ENCODE results near the gene WDR37.
"Not testable (repeated sequence)": the region's sequence is repeated elsewhere in the genome, so short reads cannot be mapped to it uniquely, and the experiment has no call there.

WDR37 gene

DNA sequence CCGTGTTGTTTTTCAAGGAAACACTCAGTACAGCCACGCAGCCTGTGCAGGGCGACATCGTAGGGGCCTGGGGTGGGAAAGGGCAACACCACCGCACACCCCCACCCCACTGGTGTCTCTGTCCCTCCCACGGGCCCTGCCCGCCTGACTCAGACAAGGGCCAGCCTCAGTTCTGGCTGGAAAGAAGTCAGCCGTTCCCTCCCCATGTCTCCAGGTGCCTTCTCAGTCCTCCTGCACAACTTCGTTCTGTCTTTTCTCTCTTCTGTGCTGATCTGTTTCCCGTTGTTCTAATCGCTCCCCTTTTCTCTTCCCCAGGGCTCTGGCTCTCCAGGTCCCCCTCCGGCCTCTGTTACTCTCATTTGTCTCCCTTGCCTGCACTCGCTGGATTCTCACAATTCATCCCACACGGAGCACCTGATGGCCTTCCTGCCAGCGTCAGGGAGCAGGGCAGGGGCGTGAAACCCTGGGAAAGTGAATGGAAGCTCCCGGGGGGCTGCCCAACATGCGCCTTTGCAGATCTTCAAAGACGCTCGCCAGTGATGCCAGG is 97.7 kb downstream of the WDR37 start:
- no peak for DNase-seq (ENCODE audit: low spot score)

DNA sequence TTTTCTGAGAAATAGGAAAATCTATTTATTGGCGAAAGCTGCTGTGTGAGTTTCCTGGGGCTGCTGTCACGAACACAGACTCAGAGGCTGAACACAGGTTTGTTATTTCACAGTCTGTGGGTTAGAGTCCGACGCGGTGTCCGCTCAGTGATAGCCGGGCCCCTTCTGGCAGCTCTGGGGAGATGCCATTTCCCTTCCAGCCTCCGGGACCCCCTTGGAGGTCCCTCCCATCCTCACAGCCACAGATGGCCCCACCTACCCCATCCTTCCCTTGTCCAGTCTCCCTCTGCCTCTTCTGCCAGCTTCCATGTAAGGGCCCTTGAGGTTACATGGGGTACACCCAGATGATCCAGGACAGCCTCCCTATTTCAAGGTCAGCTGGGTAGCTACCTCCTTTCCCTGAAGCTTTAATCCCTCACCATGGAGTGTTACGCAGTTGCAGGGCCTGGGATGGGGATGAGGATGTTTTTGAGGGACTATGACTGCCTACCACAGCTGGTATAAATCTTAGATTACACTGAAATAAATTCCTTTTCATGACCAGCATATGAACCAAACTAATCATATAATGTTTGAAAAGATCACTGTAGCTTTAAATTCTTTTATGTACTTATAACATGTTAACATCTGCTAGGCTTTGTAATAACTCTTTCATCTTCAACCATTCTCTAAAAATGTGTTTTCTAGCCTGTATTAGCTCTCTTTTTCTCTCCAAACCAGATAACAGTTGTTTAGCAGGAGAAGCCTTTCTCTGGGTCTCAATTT is 98.5 kb downstream of the WDR37 start:
- DNase-seq (ENCODE audit: low spot score): no peak

DNA sequence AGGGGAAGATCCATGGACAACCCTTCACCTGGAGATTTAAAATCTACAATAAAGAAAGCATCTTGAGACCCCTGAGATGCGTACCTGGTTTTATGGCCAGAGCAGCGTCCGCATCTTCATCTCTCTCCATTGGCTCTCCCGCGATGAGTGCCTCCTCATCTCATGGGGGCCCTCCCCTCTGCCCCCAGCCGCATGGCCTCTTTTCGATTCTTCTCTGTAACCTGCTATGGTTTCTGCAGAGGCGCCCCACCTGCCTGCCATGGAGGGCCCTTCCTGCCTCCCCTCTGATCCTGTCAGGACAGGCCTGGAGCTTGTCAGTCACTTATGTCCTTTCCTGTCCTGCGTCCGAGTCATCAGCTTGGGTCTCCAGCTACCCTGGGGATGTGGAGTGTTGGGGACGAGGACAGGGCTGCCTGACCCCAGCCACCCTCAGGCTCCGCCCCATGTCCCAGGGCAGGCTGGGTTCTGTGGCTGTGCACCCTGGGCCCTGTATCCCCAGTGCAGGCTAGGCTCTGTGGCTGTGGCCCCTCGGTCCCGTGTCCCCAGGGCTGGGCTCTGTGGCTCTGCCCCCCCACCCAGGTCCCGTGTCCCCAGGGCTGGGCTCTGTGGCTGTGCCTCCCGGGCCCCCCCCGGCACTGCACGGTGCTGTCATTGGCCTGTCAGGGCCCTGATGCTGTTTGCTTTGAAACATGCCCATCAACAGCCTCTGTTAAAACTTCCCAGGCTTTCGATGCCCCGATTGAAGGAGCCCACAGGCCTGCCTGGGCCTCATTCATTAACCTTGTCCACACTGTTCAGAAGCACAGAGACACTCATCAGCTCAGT is 99.8 kb downstream of the WDR37 start:
- no peak for DNase-seq (ENCODE audit: low spot score)

DNA sequence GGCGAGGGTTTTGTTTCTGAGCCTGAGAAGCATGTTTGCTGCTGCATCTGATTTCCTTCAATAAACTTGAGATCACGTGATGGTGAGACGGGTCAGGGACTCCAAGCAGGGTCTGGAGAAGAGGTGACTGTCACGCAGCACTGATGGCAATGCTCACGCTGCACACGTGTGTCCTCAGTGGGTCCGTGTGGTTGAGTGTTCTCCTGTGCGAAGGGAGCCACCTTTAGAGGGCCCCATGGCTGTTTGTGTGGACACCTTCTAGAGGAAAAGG is 100.4 kb downstream of the WDR37 start:
- no peak for DNase-seq (ENCODE audit: low spot score)

DNA sequence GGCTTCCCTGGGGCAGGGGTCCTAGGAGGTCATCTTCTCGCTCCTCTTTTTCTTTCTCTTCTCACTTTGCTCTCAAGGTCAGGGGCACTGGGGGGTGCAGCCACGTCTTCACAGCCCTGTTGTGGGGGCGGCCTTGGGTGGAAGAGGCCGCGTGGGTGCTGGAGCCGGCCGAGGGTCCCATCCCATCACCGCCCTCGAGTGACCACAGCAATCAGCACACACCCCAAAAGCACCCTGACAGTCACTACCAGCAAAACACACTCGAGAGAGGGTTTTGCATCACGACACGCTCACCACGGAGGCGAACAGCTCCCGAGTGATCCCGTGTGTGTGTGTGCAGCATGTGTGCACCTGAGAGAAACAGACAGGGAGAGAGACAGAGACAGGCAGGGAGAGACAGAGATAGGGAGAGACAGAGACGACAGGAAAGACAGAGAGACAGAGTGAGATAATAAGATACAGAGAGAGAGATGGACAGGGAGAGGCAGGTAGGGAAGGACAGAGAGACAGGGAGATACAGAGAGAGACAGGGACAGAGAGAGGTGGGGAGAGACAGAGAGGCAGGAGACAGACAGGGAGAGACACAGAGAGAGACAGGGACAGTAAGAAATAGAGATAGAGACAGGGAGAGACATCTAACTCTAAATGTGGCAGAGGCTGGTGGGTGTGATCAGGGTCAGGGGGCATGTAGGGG is 100.9 kb downstream of the WDR37 start:
- no peak for DNase-seq (ENCODE audit: low spot score)

DNA sequence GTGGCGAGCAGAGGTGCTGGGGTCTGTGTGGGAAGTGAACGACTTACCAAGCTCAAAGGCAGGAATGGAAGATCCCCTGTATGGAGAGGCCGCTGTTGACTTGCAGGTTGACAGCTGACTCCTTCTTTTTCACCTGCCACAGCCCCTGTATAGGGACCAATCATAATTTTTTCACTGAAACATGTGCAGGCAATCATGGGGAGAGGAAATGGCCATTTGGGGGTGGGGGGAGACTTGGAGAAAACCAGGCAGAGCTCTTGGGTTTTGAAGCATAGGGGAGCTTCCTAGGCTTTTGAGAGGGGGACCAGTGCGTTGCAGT is 101.4 kb downstream of the WDR37 start:
- no peak for DNase-seq (ENCODE audit: low spot score)

DNA sequence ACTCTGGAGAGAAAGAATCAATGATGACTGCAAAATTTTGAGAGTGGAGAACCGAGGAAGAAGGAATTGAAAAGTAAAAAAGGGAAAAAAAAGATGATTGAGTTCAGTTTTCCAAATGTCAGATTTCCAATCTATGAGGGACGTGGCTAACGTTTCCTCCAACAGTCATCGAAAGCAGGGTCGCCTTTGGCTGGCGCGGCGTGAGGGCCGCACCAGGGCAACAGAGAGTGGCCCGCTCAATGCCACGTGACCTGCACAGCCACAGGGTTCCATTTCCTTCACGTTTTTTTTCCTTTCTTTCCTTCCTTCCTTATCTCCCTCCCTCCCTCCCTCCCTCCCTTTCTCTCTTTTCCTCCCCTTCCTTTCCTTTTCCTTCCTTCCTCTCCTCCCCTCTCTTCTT is 101.9 kb downstream of the WDR37 start:
- DNase-seq (ENCODE audit: low spot score): no peak

DNA sequence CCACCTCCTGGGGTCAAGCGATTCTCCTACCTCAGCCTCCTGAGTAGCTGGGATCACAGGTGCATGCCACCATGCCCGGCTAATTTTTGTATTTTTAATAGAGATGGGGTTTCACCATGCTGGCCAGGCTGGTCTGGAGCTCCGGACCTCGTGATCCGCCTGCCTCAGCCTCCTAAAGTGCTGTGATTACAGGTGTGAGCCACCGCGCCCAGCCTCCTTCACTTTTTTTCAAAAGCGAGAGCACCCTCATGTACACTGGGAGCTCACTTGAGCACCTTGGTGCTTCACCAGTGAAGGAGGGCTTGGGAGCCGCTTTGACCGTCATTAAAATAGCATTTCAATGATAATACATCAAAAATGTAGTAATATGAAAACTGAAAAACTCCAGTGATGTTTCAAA is 102.4 kb downstream of the WDR37 start:
- DNase-seq (ENCODE audit: low spot score): not testable (repeated sequence)

DNA sequence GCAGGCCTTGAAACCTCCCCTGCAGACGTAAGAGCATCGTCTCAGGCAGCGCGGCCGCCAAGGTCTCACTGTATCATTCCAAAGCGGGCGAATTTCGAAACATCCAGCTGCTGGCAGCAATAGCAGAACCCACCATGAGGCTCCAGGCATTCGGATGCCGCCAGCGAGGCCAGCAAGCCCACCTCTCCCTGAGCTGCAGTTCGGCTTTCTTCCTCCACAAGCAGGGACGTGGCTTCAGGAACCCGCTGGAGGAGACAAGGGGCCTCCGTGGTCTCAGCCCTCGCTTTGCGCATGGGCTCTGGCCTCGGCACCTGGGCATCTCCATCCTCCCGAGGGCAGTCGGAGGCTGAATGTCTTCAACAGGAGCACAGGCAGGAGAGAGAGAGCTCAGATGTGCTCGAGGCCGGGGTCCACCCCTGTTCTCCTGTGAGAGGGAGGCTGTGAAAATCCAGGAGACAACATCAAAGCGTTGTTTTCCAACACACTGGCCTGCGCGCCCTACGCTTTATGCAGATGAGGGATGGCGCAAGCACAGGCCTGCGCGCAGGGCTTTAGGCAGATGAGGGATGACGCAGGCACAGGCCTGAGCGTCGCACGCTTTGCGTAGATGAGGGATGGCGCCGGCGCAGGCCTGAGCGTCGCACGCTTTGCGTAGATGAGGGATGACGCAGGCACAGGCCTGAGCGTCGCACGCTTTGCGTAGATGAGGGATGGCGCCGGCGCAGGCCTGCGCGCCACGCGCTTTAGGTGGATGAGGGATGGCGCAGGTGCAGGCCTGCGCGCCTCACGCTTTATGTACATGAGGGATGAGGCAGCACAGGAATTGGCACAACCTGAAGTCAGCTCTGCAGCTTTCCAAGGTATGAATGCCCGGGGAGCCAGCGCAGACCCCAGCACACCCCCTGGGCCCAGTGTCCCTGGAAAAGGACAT is 103.2 kb downstream of the WDR37 start:
- no peak for DNase-seq (ENCODE audit: low spot score)

DNA sequence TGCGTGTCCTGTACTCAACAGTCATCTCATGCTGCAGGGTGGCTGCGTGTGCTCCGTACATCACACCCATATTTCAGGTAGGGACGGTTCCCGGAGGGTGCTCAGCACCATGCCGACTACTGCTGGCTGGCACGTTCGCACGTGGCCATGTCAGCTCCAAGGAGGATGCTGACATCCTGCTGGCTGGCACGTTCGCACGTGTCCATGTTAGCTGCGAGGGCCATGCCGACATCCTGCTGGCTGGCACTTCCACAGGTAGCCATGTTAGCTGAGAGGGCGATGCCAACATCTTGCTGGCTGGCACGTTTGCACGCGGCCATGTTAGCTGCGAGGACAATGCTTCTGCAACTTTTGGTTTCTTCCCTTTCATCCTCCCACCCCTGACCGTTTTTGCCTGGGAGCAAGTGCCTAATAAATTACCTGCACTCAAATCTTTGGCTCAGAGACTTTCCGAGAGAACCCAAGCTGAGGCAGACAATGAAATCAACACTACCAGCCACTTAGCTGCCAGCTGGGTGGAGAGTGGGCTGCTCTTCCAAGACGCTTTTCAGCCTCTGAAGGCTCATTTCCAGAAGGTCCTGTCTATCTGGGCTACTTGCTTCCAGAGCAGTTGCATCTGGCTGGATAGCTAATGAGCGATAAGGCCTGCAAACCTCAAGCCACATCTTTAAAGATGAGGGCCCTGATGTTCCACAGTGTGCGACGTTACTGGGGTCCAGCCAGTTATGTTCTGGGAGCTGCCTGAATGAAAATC is 104.6 kb downstream of the WDR37 start:
- no peak for DNase-seq (ENCODE audit: low spot score)

DNA sequence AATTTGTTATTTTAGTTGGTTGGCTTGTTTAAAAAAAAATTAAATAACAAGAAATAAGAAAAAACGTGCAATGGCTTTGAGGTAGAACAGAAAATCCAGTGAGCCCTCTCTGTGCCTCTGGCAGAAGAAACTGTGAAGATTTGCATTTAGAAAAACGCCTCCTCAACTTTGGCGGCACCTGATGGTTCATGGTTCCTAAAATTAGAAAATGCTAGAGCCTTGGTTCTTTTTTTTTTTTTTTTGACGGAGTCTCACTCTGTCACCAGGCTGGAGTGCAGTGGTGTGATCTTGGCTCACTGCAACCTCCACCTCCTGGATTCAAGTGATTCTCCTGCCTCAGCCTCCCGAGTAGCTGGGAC is 105.1 kb downstream of the WDR37 start:
- not testable (repeated sequence) for DNase-seq (ENCODE audit: low spot score)

DNA sequence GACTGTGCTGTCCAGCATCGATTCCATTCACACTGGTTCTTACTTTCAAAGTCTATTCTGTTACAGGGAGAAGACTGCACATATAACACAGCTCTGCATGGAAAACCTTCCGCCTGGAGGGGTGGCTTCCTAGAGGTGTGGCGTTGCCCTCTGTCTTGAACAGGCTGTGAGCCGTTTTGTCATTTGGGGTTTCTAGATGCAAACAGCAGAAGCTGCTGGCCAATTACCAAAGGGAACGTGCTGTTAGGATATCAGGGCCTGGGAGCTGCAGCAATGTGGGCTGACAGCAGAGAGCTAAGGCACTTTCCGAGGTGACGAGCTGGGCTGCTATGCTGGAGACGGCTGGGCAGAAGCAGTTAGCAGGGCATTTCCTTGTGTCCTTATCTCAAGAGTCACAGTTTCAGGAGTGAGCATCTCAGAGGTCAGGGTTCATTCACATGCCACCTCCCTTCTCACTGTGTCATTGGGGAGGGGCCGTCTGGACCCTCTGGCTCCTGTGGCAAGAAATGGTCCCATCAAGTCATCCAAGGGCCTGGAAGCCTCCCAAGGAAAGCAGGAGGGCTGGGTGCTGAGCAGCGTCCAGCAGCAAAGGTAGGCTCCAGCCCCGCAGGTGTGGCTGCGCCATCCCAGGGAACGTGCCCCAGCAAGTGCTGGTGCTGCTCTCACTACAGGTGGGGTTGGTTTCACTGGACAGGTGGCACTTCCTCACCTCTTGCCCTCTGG is 106.5 kb downstream of the WDR37 start:
- no peak for DNase-seq (ENCODE audit: low spot score)

DNA sequence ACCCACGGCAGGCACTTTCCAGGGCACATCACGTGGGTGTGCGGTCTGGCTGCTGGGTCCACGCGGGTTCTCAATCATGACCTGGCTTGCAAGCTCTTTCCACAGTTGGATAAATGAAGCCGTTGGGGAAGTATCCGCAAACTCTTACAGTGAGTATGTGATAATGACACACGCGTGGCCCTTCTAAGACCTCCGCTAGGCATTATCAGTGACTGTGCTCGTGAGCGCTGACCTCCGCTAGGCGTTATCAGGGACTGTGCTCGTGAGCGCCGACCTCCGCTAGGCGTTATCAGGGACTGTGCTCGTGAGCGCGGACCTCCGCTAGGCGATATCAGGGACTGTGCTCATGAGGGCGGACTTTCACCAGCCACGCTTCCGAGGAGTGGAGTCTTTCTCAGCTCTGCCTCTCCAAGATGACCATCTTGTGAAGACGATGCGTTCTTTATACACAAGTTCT is 107.0 kb downstream of the WDR37 start:
- no peak for DNase-seq (ENCODE audit: low spot score)

DNA sequence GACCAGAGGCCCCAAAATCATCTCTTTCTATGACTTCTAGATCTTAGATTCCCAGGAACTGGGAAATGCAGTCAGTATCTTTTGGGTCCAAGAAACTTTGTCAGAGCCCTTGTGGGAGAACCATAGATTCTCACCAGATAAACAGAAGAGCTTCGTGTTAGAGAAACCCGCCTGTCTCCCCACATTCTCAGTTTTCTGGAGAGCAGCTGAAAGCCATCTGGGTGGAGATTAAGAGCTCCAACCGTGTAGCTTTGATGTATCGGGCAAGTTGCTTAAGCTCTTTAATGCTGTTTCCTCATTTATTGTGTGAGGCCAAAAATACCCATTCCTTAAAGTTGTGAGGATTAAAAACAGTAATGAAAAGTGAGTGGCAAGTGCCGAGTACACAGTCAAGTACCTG is 107.6 kb downstream of the WDR37 start:
- DNase-seq (ENCODE audit: low spot score): no peak

DNA sequence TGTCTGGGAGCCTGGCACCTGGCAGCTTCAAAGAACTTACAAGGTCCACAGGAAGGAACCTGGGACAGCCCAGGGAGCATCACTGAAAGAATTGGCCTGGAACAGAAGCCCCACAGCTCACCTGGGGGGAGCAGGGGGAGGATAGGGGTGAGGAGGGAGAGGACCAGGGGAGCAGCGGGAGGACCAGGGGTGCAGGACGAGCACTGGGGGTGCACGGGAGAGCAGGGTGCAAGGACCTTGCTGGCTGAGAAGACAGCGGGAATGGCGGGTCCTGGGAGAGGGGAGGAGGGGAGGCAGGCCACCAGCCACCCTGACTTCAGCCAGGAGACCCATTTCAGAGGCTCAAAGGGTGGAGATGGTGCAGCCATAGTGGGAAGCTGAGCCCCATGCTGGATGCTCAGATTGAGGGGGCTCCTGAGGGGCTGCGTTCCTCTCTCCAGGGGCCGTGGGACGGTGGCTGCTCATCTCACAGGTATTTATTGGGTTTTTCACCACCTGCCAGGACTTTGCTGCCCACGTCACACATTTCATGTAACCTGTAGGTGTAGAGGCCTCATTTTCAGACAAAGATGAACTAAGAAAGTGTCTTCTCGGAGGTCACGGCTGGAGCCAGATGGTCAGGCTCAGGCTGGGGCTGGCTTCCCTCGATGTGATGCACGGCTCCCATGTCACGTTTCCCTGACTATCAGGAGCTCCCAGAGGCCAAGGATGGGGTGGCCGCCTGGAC is 110.1 kb downstream of the WDR37 start:
- no peak for DNase-seq (ENCODE audit: low spot score)

DNA sequence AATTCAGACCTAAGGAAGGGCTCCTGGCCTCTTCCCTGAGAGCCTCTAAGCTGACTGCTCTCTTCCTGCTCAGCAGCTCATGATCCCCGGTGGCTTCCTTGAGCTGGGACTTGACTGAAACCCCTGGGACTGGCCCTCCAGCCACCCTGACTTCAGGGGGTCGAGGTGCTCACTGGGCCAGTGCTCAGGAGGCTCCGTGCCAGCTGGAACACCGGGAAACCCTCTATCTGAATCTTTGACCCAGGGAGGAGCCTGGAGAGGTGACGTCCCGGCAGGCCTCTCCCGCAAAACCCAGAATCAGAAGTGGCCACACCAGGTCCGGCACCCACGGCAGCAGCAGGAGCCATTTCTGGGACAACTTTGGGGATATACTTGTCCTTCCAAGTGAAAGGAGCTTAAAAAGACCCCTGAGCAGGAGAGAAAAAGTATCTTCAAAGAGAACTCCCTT is 110.7 kb downstream of the WDR37 start:
- no peak for DNase-seq (ENCODE audit: low spot score)

DNA sequence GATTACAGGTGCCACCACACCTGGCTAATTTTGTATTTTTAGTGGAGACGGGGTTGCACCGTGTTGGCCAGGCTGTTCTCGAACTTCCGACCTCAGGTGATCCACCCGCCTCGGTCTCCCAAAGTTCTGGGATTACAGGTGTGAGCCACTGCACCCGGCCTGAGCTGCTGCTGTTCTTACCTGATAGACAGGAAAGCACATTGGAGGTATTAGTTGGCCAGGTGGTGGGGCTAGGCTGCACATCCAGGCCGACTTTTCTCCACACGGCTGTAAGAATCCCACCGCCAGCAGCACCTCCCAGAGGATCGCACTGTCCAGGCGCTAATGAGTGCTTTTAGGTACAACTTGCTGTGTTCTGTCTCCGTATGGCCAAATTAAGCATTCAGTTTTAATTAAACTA is 112.6 kb downstream of the WDR37 start:
- no peak for DNase-seq (ENCODE audit: low spot score)

DNA sequence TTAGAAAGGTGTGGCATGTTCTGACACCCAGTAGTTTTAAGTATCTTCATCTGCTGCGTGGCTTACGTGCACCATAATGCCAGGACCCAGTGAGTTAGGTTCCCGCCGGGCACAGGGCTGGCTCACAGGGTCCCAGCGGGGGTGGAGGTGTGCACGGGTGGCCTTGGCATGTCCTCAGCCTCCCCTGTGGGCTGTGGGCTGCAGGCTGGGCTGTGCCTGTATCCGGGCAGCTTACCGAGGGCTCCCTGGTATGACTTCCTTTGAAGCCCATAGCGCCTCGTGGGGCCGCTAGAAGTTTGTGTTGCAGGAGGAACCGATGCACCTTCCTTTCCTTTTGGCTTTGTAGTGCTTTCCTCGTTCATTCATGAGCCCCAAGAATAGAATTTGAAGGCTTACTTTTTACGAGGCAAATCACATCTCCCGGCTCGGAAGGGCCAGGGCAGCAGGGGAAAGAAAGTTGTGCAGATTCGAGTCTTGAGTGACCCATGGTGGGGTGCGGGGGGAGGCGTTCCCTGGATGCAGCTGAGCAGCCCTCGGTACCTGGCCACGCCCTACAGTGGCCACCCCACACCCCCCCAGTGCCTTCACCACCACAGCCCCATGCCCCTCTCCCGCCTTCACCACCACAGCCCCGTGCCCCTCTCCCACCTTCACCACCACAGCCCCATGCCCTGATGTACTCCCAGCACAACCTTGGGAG is 113.2 kb downstream of the WDR37 start:
- DNase-seq (ENCODE audit: low spot score): no peak
